ENCODE results near the gene PPA2.
"Not testable (repeated sequence)": the region's sequence is repeated elsewhere in the genome, so short reads cannot be mapped to it uniquely, and the experiment has no call there.

PPA2 gene

GRCh38 chr4:105461621-105462382, 12.1 kb downstream of the PPA2 start:
- Histone ChIP-seq H3K27me3 (ENCODE audit: control insufficient read depth, low read length) (no peaks in the 10 kb centered on the region), H3K79me2 (ENCODE audit: control insufficient read depth, low read length) (peaks cover 11% of the 10 kb centered on the region), H3K27ac (ENCODE audit: low read depth, low read length) (no peak overlapping the region), H3K4me2 (ENCODE audit: low read length) (no peak overlapping the region), H3F3A (ENCODE audit: control insufficient read depth, insufficient read depth) (no peaks in the 10 kb centered on the region), H3K36me3 (ENCODE audit: control insufficient read depth, low read length) (peaks cover 12% of the 10 kb centered on the region), H4K20me1 (ENCODE audit: control insufficient read depth, insufficient read depth, low read depth, low read length) (no peaks in the 10 kb centered on the region), H3K9me3 (ENCODE audit: control insufficient read depth, insufficient read depth, low read length) (no peaks in the 10 kb centered on the region), H3K4me1 (ENCODE audit: control insufficient read depth, low read length) (no peaks in the 10 kb centered on the region), H3K4me3 (ENCODE audit: low read length) (no peak overlapping the region), H3K9me2 (replicated peaks; ENCODE audit: control insufficient read depth, low read length) (no peaks in the 10 kb centered on the region)
- TF ChIP-seq EZH2phosphoT487 (IDR thresholded peaks at IDR 0.05; ENCODE audit: borderline replicate concordance, low read length) (no peak), CTCF (IDR thresholded peaks at IDR 0.05; ENCODE audit: low read depth, low read length, poor library complexity, severe bottlenecking) (no peak)

GRCh38 chr4:105461221-105461620, 12.6 kb downstream of the PPA2 start:
- Histone ChIP-seq H3F3A (ENCODE audit: control insufficient read depth, insufficient read depth) (no peaks in the 10 kb centered on the region), H4K20me1 (ENCODE audit: control insufficient read depth, insufficient read depth, low read depth, low read length) (no peaks in the 10 kb centered on the region), H3K9me2 (replicated peaks; ENCODE audit: control insufficient read depth, low read length) (no peaks in the 10 kb centered on the region), H3K4me1 (ENCODE audit: control insufficient read depth, low read length) (no peaks in the 10 kb centered on the region), H3K4me3 (ENCODE audit: low read length) (no peak overlapping the region), H3K36me3 (ENCODE audit: control insufficient read depth, low read length) (peaks cover 15% of the 10 kb centered on the region), H3K27ac (ENCODE audit: low read depth, low read length) (no peak overlapping the region), H3K9me3 (ENCODE audit: control insufficient read depth, insufficient read depth, low read length) (no peaks in the 10 kb centered on the region), H3K4me2 (ENCODE audit: low read length) (no peak overlapping the region), H3K27me3 (ENCODE audit: control insufficient read depth, low read length) (no peaks in the 10 kb centered on the region), H3K79me2 (ENCODE audit: control insufficient read depth, low read length) (peaks cover 7% of the 10 kb centered on the region)
- TF ChIP-seq CTCF (IDR thresholded peaks at IDR 0.05; ENCODE audit: low read depth, low read length, poor library complexity, severe bottlenecking): no peak
- no peak for TF ChIP-seq EZH2phosphoT487 (IDR thresholded peaks at IDR 0.05; ENCODE audit: borderline replicate concordance, low read length)

GRCh38 chr4:105460306-105460705, 13.6 kb downstream of the PPA2 start:
- Histone ChIP-seq H3K27ac (ENCODE audit: low read depth, low read length) (no peak overlapping the region), H3F3A (ENCODE audit: control insufficient read depth, insufficient read depth) (no peaks in the 10 kb centered on the region), H3K4me3 (ENCODE audit: low read length) (no peak overlapping the region), H3K9me2 (replicated peaks; ENCODE audit: control insufficient read depth, low read length) (no peaks in the 10 kb centered on the region), H3K4me1 (ENCODE audit: control insufficient read depth, low read length) (no peaks in the 10 kb centered on the region), H3K36me3 (ENCODE audit: control insufficient read depth, low read length) (peaks cover 12% of the 10 kb centered on the region), H3K9me3 (ENCODE audit: control insufficient read depth, insufficient read depth, low read length) (no peaks in the 10 kb centered on the region), H3K4me2 (ENCODE audit: low read length) (no peak overlapping the region), H4K20me1 (ENCODE audit: control insufficient read depth, insufficient read depth, low read depth, low read length) (no peaks in the 10 kb centered on the region), H3K79me2 (ENCODE audit: control insufficient read depth, low read length) (peaks cover 5% of the 10 kb centered on the region; the same call in 1 of the 2 replicates), H3K27me3 (ENCODE audit: control insufficient read depth, low read length) (no peaks in the 10 kb centered on the region)
- TF ChIP-seq CTCF (IDR thresholded peaks at IDR 0.05; ENCODE audit: low read depth, low read length, poor library complexity, severe bottlenecking) (no peak), EZH2phosphoT487 (IDR thresholded peaks at IDR 0.05; ENCODE audit: borderline replicate concordance, low read length) (no peak)

- H3K79me2 ChIP-seq (ENCODE audit: control insufficient read depth, low read length): not testable (repeated sequence)
Measured at GRCh38 chr4:105458541-105458940, 15.3 kb downstream of the PPA2 start.

More at GRCh38 chr4:105458541-105458940, 15.3 kb downstream of the PPA2 start:
- H3K9me3 ChIP-seq (ENCODE audit: control insufficient read depth, insufficient read depth, low read length); H3K27me3 ChIP-seq (ENCODE audit: control insufficient read depth, low read length); H3K9me2 ChIP-seq (replicated peaks; ENCODE audit: control insufficient read depth, low read length); H3K4me3 ChIP-seq (ENCODE audit: low read length); H3K27ac ChIP-seq (ENCODE audit: low read depth, low read length); H3K4me1 ChIP-seq (ENCODE audit: control insufficient read depth, low read length); H4K20me1 ChIP-seq (ENCODE audit: control insufficient read depth, insufficient read depth, low read depth, low read length); H3K36me3 ChIP-seq (ENCODE audit: control insufficient read depth, low read length); H3K4me2 ChIP-seq (ENCODE audit: low read length); H3F3A ChIP-seq (ENCODE audit: control insufficient read depth, insufficient read depth): not testable (repeated sequence)

Measured in DOHH2 (cell line).